H1 (cell line): ENCODE measurements around the gene CLDN4. TPM values are rescaled to one million over a fixed set of nuclear protein-coding genes. Genes with fewer than 3 reads are reported as not detected.
"Not testable (repeated sequence)": the region's sequence is repeated elsewhere in the genome, so short reads cannot be mapped to it uniquely, and the experiment has no call there.

Source experiments
- CTCF ChIA-PET: fragments of 300-600 bp; sonication (Branson Sonifier 250); formaldehyde crosslinking; loops from one replicate; lab custom pipeline; 2021; ENCODE audit not compliant: partially characterized antibody; lab: Charles Lee
- POLR2A ChIA-PET: fragments of 300-600 bp; sonication (Branson Sonifier 250); formaldehyde crosslinking; loops from one replicate; lab custom pipeline; 2021; ENCODE audit warnings: inconsistent platforms; ENCODE audit not compliant: partially characterized antibody; lab: Charles Lee
- DNase-seq, 2 experiments: peaks; one replicate each; pipeline versions ENCODE4 v3.0.0 to v3.0.0-alpha.2; 2010 to 2022; ENCODE audit warnings: low spot score in 2 of 2, low read depth in 1 of 2, mixed read lengths in 1 of 2
- FAIRE-seq: peaks from 2 replicates; lab custom pipeline; 2011; peaks lifted over from hg19 to GRCh38; lab: Jason Lieb, UNC
- H2AFZ ChIP-seq: 2 replicates; pipeline ENCODE4 v1.8.1; 2012; ENCODE audit warnings: low read length, inconsistent platforms
- H2AK5ac ChIP-seq: 2 replicates; pipeline ENCODE4 v1.6.1; 2013; ENCODE audit warnings: low read depth, low read length
- H2BK120ac ChIP-seq: replicated peaks from 2 replicates; pipeline ENCODE3; 2013; ENCODE audit warnings: low read depth, low read length, inconsistent platforms
- H2BK12ac ChIP-seq: 2 replicates; pipeline ENCODE4 v1.6.1; 2013; ENCODE audit warnings: low read depth, low read length
- H2BK15ac ChIP-seq: 2 replicates; pipeline ENCODE4 v1.6.1; 2013; ENCODE audit warnings: low read length
- H2BK20ac ChIP-seq: 2 replicates; pipeline ENCODE4 v1.6.1; 2013; ENCODE audit warnings: low read length
- H2BK5ac ChIP-seq: 2 replicates; pipeline ENCODE4 v1.6.1; 2013; ENCODE audit warnings: low read depth, low read length
- H3K14ac ChIP-seq: 2 replicates; pipeline ENCODE4 v1.6.1; 2013; ENCODE audit warnings: inconsistent platforms; ENCODE audit not compliant: insufficient read length
- H3K18ac ChIP-seq: 2 replicates; pipeline ENCODE4 v1.6.1; 2013; ENCODE audit warnings: low read length; ENCODE audit errors: extremely low read depth
- H3K23ac ChIP-seq: 2 replicates; pipeline ENCODE4 v1.6.1; 2013; ENCODE audit warnings: inconsistent platforms; ENCODE audit not compliant: insufficient read length
- H3K23me2 ChIP-seq: 2 replicates; pipeline ENCODE4 v1.6.1; 2013; ENCODE audit warnings: low read depth, low read length
- H3K27ac ChIP-seq: 2 replicates; pipeline ENCODE4 v1.6.1; 2011; ENCODE audit warnings: low read depth, low read length, inconsistent platforms
- H3K27me3 ChIP-seq, 4 experiments: replicated peaks in 1 of 4; 1 replicate in 1 of 4; 2 replicates in 3 of 4; pipeline versions ENCODE4 v1.6.1 to v1.8.1; 2011 to 2013; ENCODE audit warnings: low read length in 3 of 4, mild to moderate bottlenecking in 3 of 4, inconsistent platforms in 2 of 4, mixed read lengths in 2 of 4, moderate library complexity in 1 of 4; ENCODE audit not compliant: control insufficient read depth in 3 of 4, insufficient read depth in 3 of 4; ENCODE audit errors: extremely low read depth in 1 of 4
- H3K36me3 ChIP-seq, 4 experiments: 2 replicates each; pipeline versions ENCODE4 v1.6.1 to v1.8.1; 2011 to 2013; ENCODE audit warnings: mild to moderate bottlenecking in 4 of 4, low read length in 3 of 4, moderate library complexity in 2 of 4, control low read depth in 1 of 4, inconsistent platforms in 1 of 4; ENCODE audit not compliant: insufficient read depth in 4 of 4, control insufficient read depth in 2 of 4
- H3K4ac ChIP-seq: replicated peaks from 2 replicates; pipeline ENCODE3; 2013; ENCODE audit warnings: low read length, low read depth, mixed read lengths, inconsistent platforms; ENCODE audit not compliant: insufficient read length
- H3K4me1 ChIP-seq, 4 experiments: replicated peaks in 1 of 4; 1 replicate in 1 of 4; 2 replicates in 3 of 4; pipeline versions ENCODE4 v1.6.1 to v1.8.1; 2011 to 2013; ENCODE audit warnings: low read length in 3 of 4, inconsistent platforms in 2 of 4, mixed read lengths in 1 of 4; ENCODE audit not compliant: insufficient read depth in 4 of 4, control insufficient read depth in 3 of 4
- H3K4me2 ChIP-seq, 2 experiments: 2 replicates each; pipeline versions ENCODE4 v1.6.1 to v1.8.1; 2011 to 2013; ENCODE audit warnings: low read depth in 2 of 2, low read length in 2 of 2, control low read depth in 1 of 2, inconsistent platforms in 1 of 2, mild to moderate bottlenecking in 1 of 2; ENCODE audit not compliant: insufficient read depth in 1 of 2
- H3K4me3 ChIP-seq, 4 experiments: fragments of 200-600, 300-600 bp in 1 of 4; sonication (generic), shearing (Covaris generic), sonication (Bioruptor Twin) in 1 of 4; 2 replicates each; pipeline versions ENCODE4 v1.5.1 to v1.8.1; 2011 to 2016; ENCODE audit warnings: low read length in 4 of 4, low read depth in 3 of 4, control low read depth in 2 of 4, inconsistent platforms in 2 of 4, mild to moderate bottlenecking in 2 of 4, mixed read lengths in 1 of 4, moderate library complexity in 1 of 4; ENCODE audit not compliant: insufficient read depth in 2 of 4; ENCODE audit errors: extremely low read depth in 1 of 4
- H3K56ac ChIP-seq: replicated peaks from 2 replicates; pipeline ENCODE3; 2013; ENCODE audit warnings: low read depth, mild to moderate bottlenecking, mixed read lengths, low read length, inconsistent platforms; ENCODE audit not compliant: insufficient read length
- H3K79me1 ChIP-seq: 2 replicates; pipeline ENCODE4 v1.6.1; 2013; ENCODE audit warnings: low read depth, low read length, control low read depth
- H3K79me2 ChIP-seq, 2 experiments: 2 replicates each; pipeline versions ENCODE4 v1.6.1 to v1.8.1; 2012 to 2013; ENCODE audit warnings: low read length in 2 of 2, mild to moderate bottlenecking in 2 of 2, inconsistent platforms in 1 of 2; ENCODE audit not compliant: insufficient read depth in 2 of 2, control insufficient read depth in 1 of 2
- H3K9ac ChIP-seq, 4 experiments: replicated peaks in 1 of 4; 1 replicate in 1 of 4; 2 replicates in 3 of 4; pipeline versions ENCODE4 v1.6.1 to v1.8.1; 2011 to 2013; ENCODE audit warnings: low read depth in 3 of 4, low read length in 3 of 4, control low read depth in 2 of 4, mild to moderate bottlenecking in 2 of 4, moderate library complexity in 2 of 4, inconsistent platforms in 1 of 4; ENCODE audit errors: extremely low read depth in 1 of 4
- H3K9me3 ChIP-seq, 2 experiments: 2 replicates each; pipeline versions ENCODE4 v1.6.1 to v1.8.1; 2012 to 2013; ENCODE audit warnings: mild to moderate bottlenecking in 2 of 2, moderate library complexity in 2 of 2, control low read depth in 1 of 2, inconsistent platforms in 1 of 2, low read depth in 1 of 2, low read length in 1 of 2, mixed read lengths in 1 of 2; ENCODE audit not compliant: insufficient read depth in 2 of 2
- H4K20me1 ChIP-seq, 2 experiments: replicated peaks in 1 of 2; 2 replicates each; pipeline versions ENCODE3 to v1.8.1; 2011 to 2013; ENCODE audit warnings: inconsistent platforms in 2 of 2, low read length in 2 of 2, mild to moderate bottlenecking in 1 of 2; ENCODE audit not compliant: insufficient read depth in 2 of 2, control insufficient read depth in 1 of 2
- H4K5ac ChIP-seq: 2 replicates; pipeline ENCODE4 v1.6.1; 2013; ENCODE audit warnings: low read length, low read depth, mixed read lengths, inconsistent platforms; ENCODE audit not compliant: insufficient read length
- H4K8ac ChIP-seq: 2 replicates; pipeline ENCODE4 v1.8.0; 2013; ENCODE audit warnings: mild to moderate bottlenecking, moderate library complexity, low read length, inconsistent platforms; ENCODE audit not compliant: insufficient read depth; ENCODE audit errors: extremely low read depth
- H4K91ac ChIP-seq: replicated peaks from 2 replicates; pipeline ENCODE3; 2013; ENCODE audit warnings: low read length, mixed read lengths, inconsistent platforms; ENCODE audit not compliant: insufficient read length
- WGBS, 2 experiments: shearing (Covaris generic) in 1 of 2; methylation state at CpG; one replicate each; pipeline versions ENCODE4 v1.1.6 to v1.1.7; 2013 to 2015; ENCODE audit warnings: low lambda C conversion rate in 2 of 2, mixed read lengths in 2 of 2, inconsistent platforms in 1 of 2, low coverage in 1 of 2, missing lambda C conversion rate in 1 of 2; ENCODE audit not compliant: insufficient replicate concordance in 2 of 2, insufficient coverage in 1 of 2, insufficient read length in 1 of 2; ENCODE audit errors: extremely low coverage in 1 of 2, missing lambda C conversion rate in 1 of 2; 5-methylcytosine and 5-hydroxymethylcytosine counted together
- polyA plus RNA-seq, 7 experiments: library from polyadenylated mRNA; depleted of rRNA in 3 of 7; stranded (reverse) in 5 of 7; unstranded in 2 of 7; fragments of >200 nt in 5 of 7; fragments of 200-250 nt in 2 of 7; gene quantifications; 1 replicate in 5 of 7; 2 replicates in 1 of 7; 4 replicates in 1 of 7; pipeline versions ENCODE4 v1.2.1 to v1.2.3, GENCODE V29; 2011 to 2013; ENCODE audit warnings: missing spikeins in 2 of 7, mixed read lengths in 2 of 7
- total RNA-seq: library from RNA; stranded (reverse); fragmentation: NEBNext Ultra II Directional; extraction: Animal tissue kit (Norgen Biotek cat#: 25700); gene quantifications from 2 replicates; pipeline ENCODE4 v1.2.1, GENCODE V29; 2021

CLDN4 gene
- total and polyA plus RNA-seq, 2 of the 8 experiments (the other 6 are each of a cell fraction or from before 2014, with no cell fraction given), result 28.0 to 69.3 TPM

GRCh38 chr7:73797176-73797575, 33.6 kb upstream of the CLDN4 start:
- H3K4me2 ChIP-seq, H3K9me3 ChIP-seq, H3K56ac ChIP-seq, FAIRE-seq, H3K4me3 ChIP-seq, H3K4ac ChIP-seq, H3K27me3 ChIP-seq, H3K23ac ChIP-seq, H2BK20ac ChIP-seq, H3K4me1 ChIP-seq, POLR2A ChIA-PET, H4K91ac ChIP-seq, H2BK5ac ChIP-seq, H3K18ac ChIP-seq, H3K14ac ChIP-seq, H2BK15ac ChIP-seq, H4K20me1 ChIP-seq, H2AFZ ChIP-seq, H4K8ac ChIP-seq, H2AK5ac ChIP-seq, H3K79me2 ChIP-seq, H4K5ac ChIP-seq, H3K27ac ChIP-seq, H2BK12ac ChIP-seq, H2BK120ac ChIP-seq, H3K36me3 ChIP-seq, CTCF ChIA-PET, H3K79me1 ChIP-seq, H3K9ac ChIP-seq, H3K23me2 ChIP-seq: not testable (repeated sequence)
- peak in 1 of 2 experiments; percentile 33 for DNase-seq
- WGBS, 2 experiments, result 93% methylated on average over 3 of the region's 34 CpGs; no CpG with 5 or more reads in 1 of the 2 experiments
